Measurements from ENCODE around the gene PLEKHM2.

The PLEKHM2 gene

DNA sequence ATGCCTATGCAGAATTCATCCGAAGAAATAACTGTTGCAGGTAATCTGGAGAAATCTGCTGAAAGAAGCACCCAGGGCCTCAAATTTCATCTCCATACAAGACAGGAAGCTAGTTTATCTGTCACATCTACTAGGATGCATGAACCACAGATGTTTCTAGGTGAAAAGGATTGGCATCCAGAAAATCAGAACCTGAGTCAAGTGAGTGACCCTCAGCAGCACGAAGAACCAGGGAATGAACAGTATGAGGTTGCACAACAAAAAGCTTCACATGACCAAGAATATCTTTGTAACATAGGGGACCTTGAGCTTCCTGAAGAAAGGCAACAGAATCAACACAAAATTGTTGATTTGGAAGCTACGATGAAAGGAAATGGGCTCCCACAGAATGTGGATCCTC lies 24.0 kb upstream of the PLEKHM2 start:
- Histone ChIP-seq H3K4me1 (ENCODE audit: control insufficient read depth in 1 of 2, insufficient read depth in 2 of 2, low read length in 2 of 2) (no peaks in the 10 kb centered on the region), H3K4me3 (ENCODE audit: low read depth in 1 of 2, low read length in 2 of 2) (no peak overlapping the region), H3K27me3 (ENCODE audit: low read depth, low read length) (no peaks in the 10 kb centered on the region), H3K9me3 (ENCODE audit: control insufficient read depth in 1 of 2, low read length in 2 of 2) (no peaks in the 10 kb centered on the region), H3K36me3 (ENCODE audit: control insufficient read depth in 1 of 2, insufficient read depth in 2 of 2, low read length in 2 of 2) (peaks cover 39 to 49% of the 10 kb centered on the region in 2 donors), H3K27ac (ENCODE audit: low read length) (no peak overlapping the region)

DNA sequence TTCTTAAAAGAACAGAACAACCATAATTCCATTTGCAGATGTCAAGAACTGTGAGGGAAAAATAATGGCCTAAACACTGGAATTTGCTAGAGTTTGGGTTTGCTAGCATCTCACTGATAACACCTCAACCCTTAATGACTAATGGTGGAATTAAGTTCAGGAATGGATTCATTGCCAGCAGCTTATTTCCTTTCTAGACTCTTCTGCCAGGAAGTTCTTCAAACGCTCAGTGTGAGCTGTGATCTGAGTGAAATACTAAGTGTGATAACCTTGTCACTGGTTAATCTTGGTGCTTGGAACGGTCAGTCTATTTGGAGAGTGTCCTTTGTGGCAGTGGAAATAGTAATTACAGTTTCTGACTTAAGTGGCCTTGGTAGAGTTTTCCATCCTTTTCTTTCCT lies 21.6 kb upstream of the PLEKHM2 start:
- no peaks in the 10 kb centered on the region for H3K27me3 ChIP-seq (ENCODE audit: low read depth, low read length)
- H3K4me1 ChIP-seq (ENCODE audit: control insufficient read depth in 1 of 2, insufficient read depth in 2 of 2, low read length in 2 of 2) = no peaks in the 10 kb centered on the region
- no peaks in the 10 kb centered on the region for H3K9me3 ChIP-seq (ENCODE audit: control insufficient read depth in 1 of 2, low read length in 2 of 2)
- H3K4me3 ChIP-seq (ENCODE audit: low read depth in 1 of 2, low read length in 2 of 2) = no peak overlapping the region
- no peak overlapping the region for H3K27ac ChIP-seq (ENCODE audit: low read length)
- peaks cover 26 to 36% of the 10 kb centered on the region in 2 donors for H3K36me3 ChIP-seq (ENCODE audit: control insufficient read depth in 1 of 2, insufficient read depth in 2 of 2, low read length in 2 of 2)

DNA sequence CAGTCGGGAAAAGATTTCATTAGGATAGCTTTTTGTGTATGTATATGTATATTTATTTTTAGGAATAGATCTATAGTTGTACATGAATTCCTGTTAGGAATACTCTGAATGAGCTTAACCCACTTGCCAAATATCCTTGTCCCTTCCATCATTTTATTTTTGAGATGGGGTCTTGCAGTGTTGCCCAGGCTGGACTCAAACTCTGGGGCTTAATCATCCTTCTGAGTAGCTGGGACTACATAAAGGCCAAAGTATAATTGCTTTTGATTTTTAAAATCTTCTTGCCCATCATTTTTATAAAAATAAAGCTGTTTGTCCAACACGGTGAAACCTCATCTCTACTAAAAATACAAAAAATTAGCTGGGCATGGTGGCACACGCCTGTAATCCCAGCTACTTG lies 20.2 kb upstream of the PLEKHM2 start:
- H3K27ac ChIP-seq (ENCODE audit: low read length) = no peak overlapping the region
- H3K4me1 ChIP-seq (ENCODE audit: control insufficient read depth in 1 of 2, insufficient read depth in 2 of 2, low read length in 2 of 2) = no peaks in the 10 kb centered on the region
- H3K4me3 ChIP-seq (ENCODE audit: low read depth in 1 of 2, low read length in 2 of 2) = no peak overlapping the region
- H3K9me3 ChIP-seq (ENCODE audit: control insufficient read depth in 1 of 2, low read length in 2 of 2) = no peaks in the 10 kb centered on the region
- H3K27me3 ChIP-seq (ENCODE audit: low read depth, low read length) = no peaks in the 10 kb centered on the region
- H3K36me3 ChIP-seq (ENCODE audit: control insufficient read depth in 1 of 2, insufficient read depth in 2 of 2, low read length in 2 of 2) = peaks cover 25 to 35% of the 10 kb centered on the region in 2 donors

DNA sequence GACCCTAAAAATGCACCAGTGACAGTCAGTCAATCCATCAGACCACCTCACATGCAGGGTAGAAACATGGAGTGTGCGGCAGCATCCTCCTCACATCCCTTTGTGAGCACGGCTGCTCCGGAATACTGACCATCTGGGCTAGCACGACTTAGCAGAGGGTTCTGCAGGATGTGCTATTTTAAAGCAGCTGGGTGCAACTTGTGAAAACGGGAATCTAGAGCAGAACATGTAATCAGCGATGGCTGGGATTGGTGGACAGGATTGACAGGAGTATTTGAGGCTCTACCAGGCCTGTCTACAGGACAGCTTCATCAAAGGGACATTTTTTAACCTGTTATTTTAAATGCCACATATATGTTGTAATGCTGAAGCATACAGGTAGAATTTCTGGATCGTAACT lies 16.8 kb upstream of the PLEKHM2 start:
- Histone ChIP-seq H3K9me3 (ENCODE audit: control insufficient read depth in 1 of 2, low read length in 2 of 2) (no peaks in the 10 kb centered on the region), H3K4me1 (ENCODE audit: control insufficient read depth in 1 of 2, insufficient read depth in 2 of 2, low read length in 2 of 2) (no peaks in the 10 kb centered on the region), H3K4me3 (ENCODE audit: low read depth in 1 of 2, low read length in 2 of 2) (no peak overlapping the region), H3K27me3 (ENCODE audit: low read depth, low read length) (no peaks in the 10 kb centered on the region), H3K27ac (ENCODE audit: low read length) (no peak overlapping the region), H3K36me3 (ENCODE audit: control insufficient read depth in 1 of 2, insufficient read depth in 2 of 2, low read length in 2 of 2) (peaks cover 0 to 3% of the 10 kb centered on the region in 2 donors)

DNA sequence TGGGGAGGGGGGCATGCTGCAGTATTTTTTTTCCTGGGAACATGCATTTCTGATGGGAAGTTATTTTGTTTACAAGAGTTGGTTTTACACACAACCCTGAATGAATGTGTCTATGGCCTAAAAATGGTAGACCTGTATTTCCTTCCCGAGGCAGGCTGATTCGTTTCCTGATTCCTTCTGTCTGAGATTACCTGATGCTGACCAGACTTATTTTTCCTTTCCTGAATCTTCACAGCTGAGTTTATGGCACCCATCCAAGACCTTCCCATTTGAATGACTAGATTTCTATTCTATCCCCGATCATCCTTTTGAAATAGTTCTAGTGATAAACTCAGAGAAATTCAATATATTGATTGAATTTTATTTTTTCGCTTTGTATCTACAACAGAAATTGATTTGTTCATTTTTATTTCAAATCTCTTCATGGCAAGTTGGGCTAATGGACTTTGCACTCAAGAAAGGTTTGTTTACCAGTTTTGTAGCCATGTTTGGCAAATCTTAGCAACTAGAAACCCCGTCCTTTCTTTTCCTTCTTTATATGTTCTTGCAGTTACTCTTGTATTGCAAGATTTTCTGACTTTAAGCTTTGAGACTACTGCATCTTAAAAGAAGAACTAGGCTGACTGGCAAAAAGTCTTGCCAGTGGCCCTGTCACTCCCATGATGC lies 15.9 kb upstream of the PLEKHM2 start:
- H3K4me3 ChIP-seq (ENCODE audit: low read depth in 1 of 2, low read length in 2 of 2) = no peak overlapping the region
- H3K36me3 ChIP-seq (ENCODE audit: control insufficient read depth in 1 of 2, insufficient read depth in 2 of 2, low read length in 2 of 2) = no peaks in the 10 kb centered on the region
- no peaks in the 10 kb centered on the region for H3K9me3 ChIP-seq (ENCODE audit: control insufficient read depth in 1 of 2, low read length in 2 of 2)
- H3K27me3 ChIP-seq (ENCODE audit: low read depth, low read length) = no peaks in the 10 kb centered on the region
- H3K4me1 ChIP-seq (ENCODE audit: control insufficient read depth in 1 of 2, insufficient read depth in 2 of 2, low read length in 2 of 2) = no peaks in the 10 kb centered on the region
- H3K27ac ChIP-seq (ENCODE audit: low read length) = no peak overlapping the region

DNA sequence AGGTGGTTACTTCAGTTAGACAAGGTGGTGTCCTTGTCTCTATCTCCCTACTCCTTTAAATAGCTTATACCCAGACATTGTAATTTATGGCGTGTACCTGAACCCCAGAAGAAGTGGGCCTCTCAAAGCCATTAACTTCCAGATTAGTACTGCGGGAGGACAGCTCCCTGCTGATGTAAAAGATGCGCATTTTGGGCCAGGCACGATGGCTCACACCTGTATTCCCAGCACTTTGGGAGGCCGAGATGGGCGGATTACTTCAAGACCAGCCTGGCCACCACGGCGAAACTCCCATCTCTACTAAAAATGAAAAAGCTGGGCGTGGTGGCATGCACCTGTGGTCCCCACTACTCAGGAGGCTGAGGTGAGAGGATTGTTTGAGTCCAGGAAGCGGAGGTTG lies 15.0 kb upstream of the PLEKHM2 start:
- H3K9me3 ChIP-seq (ENCODE audit: control insufficient read depth in 1 of 2, low read length in 2 of 2) = no peaks in the 10 kb centered on the region
- no peaks in the 10 kb centered on the region for H3K36me3 ChIP-seq (ENCODE audit: control insufficient read depth in 1 of 2, insufficient read depth in 2 of 2, low read length in 2 of 2)
- H3K4me1 ChIP-seq (ENCODE audit: control insufficient read depth in 1 of 2, insufficient read depth in 2 of 2, low read length in 2 of 2) = no peaks in the 10 kb centered on the region
- H3K4me3 ChIP-seq (ENCODE audit: low read depth in 1 of 2, low read length in 2 of 2) = no peak overlapping the region
- no peak overlapping the region for H3K27ac ChIP-seq (ENCODE audit: low read length)
- H3K27me3 ChIP-seq (ENCODE audit: low read depth, low read length) = no peaks in the 10 kb centered on the region

DNA sequence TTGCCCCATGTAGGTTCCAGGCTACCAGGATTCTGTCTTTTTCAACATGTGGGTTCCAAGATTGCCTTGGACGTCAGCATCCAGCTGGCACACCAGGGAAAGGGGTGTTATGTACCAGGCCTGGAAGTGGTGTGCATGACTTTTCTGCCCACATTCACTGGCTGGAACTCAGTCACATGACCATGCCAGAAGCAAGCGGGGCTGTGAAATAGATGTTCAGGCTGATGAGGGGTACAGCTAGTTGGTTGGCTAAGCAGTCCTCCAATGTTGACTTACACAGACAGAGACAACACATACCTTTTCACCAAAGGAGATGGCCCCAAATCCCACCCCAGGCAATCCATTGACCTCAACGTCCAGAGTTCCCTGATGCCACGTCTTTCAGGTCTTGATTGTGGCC lies 14.3 kb upstream of the PLEKHM2 start:
- Histone ChIP-seq H3K27ac (ENCODE audit: low read length) (no peak overlapping the region), H3K9me3 (ENCODE audit: control insufficient read depth in 1 of 2, low read length in 2 of 2) (no peaks in the 10 kb centered on the region), H3K36me3 (ENCODE audit: control insufficient read depth in 1 of 2, insufficient read depth in 2 of 2, low read length in 2 of 2) (no peaks in the 10 kb centered on the region), H3K27me3 (ENCODE audit: low read depth, low read length) (no peaks in the 10 kb centered on the region), H3K4me1 (ENCODE audit: control insufficient read depth in 1 of 2, insufficient read depth in 2 of 2, low read length in 2 of 2) (no peaks in the 10 kb centered on the region), H3K4me3 (ENCODE audit: low read depth in 1 of 2, low read length in 2 of 2) (no peak overlapping the region)

DNA sequence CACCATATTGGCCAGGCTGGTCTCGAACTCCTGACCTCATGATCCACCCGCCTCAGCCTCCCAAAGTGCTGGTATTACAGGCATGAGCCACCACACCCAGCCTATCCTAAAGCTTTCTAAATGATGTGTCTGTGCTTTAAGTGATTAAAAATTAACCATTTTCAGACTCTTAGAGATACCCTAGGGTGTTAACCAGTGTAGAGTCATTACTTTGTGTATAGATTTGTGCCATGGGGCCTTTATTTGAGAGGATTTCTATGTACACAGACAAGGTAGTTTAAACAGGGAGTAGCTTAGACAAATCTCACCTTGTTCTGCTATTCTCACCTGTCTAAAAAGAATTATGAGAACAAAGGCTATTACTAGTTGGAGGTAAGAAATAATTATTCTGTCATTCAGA lies 12.7 kb upstream of the PLEKHM2 start:
- no peaks in the 10 kb centered on the region for H3K4me1 ChIP-seq (ENCODE audit: control insufficient read depth in 1 of 2, insufficient read depth in 2 of 2, low read length in 2 of 2)
- no peak overlapping the region for H3K27ac ChIP-seq (ENCODE audit: low read length)
- no peaks in the 10 kb centered on the region for H3K36me3 ChIP-seq (ENCODE audit: control insufficient read depth in 1 of 2, insufficient read depth in 2 of 2, low read length in 2 of 2)
- no peaks in the 10 kb centered on the region for H3K9me3 ChIP-seq (ENCODE audit: control insufficient read depth in 1 of 2, low read length in 2 of 2)
- no peaks in the 10 kb centered on the region for H3K27me3 ChIP-seq (ENCODE audit: low read depth, low read length)
- H3K4me3 ChIP-seq (ENCODE audit: low read depth in 1 of 2, low read length in 2 of 2) = no peak overlapping the region

DNA sequence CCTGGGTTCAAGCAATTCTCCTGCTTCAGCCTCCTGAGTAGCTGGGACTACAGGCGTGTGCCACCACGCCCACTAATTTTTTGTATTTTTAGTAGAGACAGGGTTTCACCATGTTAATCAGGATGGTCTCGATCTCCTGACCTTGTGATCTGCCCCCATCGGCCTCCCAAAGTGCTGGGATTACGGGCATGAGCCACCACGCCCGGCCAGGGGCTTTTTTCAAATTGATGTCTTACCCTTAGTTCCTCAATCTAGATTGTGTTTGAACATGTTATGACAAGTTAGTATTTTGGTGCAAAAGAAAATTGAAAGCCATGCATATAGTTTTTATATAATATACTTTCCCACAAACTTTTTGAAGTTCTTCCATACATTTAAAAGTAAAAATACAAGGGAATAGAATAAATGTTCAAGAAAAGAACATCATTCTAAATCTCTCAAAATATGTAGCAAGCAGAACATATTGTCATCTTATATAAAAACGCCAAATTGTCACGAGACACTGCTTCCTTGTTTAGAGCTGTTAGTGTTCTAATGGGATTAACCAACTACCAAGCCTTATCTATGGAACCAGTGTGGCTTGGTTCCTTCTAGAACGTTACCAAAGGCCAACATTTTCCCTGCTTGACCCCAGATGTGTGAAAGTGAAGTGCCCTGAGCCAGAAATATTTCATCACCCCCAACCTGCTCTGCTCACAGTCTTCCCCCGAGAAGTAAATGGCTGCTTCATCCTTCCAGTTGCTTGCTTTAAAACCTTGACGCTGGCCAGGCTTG lies 9.5 kb upstream of the PLEKHM2 start:
- Histone ChIP-seq H3K9me3 (ENCODE audit: control insufficient read depth in 1 of 2, low read length in 2 of 2) (no peaks in the 10 kb centered on the region), H3K27ac (ENCODE audit: low read length) (no peak overlapping the region), H3K4me3 (ENCODE audit: low read depth in 1 of 2, low read length in 2 of 2) (no peak overlapping the region), H3K4me1 (ENCODE audit: control insufficient read depth in 1 of 2, insufficient read depth in 2 of 2, low read length in 2 of 2) (no peaks in the 10 kb centered on the region), H3K27me3 (ENCODE audit: low read depth, low read length) (no peaks in the 10 kb centered on the region), H3K36me3 (ENCODE audit: control insufficient read depth in 1 of 2, insufficient read depth in 2 of 2, low read length in 2 of 2) (no peaks in the 10 kb centered on the region)

DNA sequence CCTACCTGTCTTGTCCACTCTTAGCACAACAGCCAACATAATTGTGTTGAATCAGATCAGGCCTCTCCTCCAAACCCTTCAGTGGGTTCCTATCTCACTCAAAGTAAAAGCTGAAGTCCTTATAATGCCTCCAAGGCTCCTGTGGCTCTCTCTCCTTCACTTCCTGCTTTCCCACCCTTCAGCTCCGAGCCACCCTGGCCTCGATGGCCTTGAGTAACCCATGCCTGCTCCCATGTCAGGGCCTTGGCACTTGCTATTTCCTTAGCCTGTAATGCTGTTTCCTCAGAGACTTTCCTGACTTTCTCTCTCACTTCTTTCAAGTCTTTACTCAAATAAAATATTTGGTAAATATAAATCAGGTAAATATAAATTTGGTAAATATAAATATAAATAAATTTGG lies 8.1 kb upstream of the PLEKHM2 start:
- no peaks in the 10 kb centered on the region for H3K27me3 ChIP-seq (ENCODE audit: low read depth, low read length)
- no peaks in the 10 kb centered on the region for H3K9me3 ChIP-seq (ENCODE audit: control insufficient read depth in 1 of 2, low read length in 2 of 2)
- H3K36me3 ChIP-seq (ENCODE audit: control insufficient read depth in 1 of 2, insufficient read depth in 2 of 2, low read length in 2 of 2) = no peaks in the 10 kb centered on the region
- H3K27ac ChIP-seq (ENCODE audit: low read length) = no peak overlapping the region
- no peak overlapping the region for H3K4me3 ChIP-seq (ENCODE audit: low read depth in 1 of 2, low read length in 2 of 2)
- peaks cover 0 to 2% of the 10 kb centered on the region in 2 donors for H3K4me1 ChIP-seq (ENCODE audit: control insufficient read depth in 1 of 2, insufficient read depth in 2 of 2, low read length in 2 of 2)

DNA sequence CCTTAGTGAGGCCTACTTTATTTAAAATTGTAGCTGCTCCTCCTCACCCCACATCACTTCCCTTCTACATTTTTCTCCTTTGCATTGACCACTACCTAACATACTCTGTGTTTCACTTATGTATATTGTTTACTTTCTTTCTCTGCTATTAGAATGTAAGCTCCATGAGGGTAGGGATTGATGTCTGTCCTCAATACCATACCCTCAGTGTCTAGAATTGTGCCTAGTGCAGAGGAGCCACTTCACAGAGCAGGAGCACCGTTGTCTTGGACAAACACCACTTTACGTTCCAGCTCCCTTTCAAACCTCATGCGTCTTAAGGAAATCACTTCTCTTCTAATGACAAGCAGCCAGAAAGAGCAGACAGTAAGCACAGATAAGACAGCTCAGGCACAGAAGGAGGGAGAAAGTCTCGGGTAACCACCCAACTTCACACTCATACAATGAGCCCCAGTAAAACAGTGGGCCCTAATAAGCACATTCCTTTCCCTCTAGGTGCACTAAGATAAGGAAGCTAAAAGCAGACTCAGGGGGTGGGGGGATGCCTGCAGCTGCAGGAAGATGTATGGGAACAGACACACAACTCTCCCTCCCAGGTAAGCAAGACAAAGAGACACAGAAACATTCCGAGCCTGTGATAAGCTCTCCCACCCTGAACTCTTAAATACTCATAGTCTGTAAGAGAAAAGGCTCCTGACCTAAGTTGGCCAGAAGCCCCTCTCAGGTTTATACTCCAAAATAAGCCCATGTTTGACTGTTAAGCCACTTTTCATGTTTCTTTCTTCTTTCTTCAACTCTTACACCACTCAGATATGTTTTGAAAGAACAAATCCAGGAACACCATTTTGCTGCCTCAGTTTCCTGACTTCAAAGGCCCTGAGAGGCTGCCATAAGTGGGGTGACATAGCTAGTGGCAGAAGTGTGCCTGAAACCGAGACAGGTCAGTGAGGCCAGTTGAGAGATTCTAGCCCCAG lies 7.1 kb upstream of the PLEKHM2 start:
- no peak overlapping the region for H3K4me3 ChIP-seq (ENCODE audit: low read depth in 1 of 2, low read length in 2 of 2)
- H3K9me3 ChIP-seq (ENCODE audit: control insufficient read depth in 1 of 2, low read length in 2 of 2) = no peaks in the 10 kb centered on the region
- H3K27ac ChIP-seq (ENCODE audit: low read length) = no peak overlapping the region
- no peaks in the 10 kb centered on the region for H3K27me3 ChIP-seq (ENCODE audit: low read depth, low read length)
- H3K4me1 ChIP-seq (ENCODE audit: control insufficient read depth in 1 of 2, insufficient read depth in 2 of 2, low read length in 2 of 2) = peaks cover 0 to 2% of the 10 kb centered on the region in 2 donors
- no peaks in the 10 kb centered on the region for H3K36me3 ChIP-seq (ENCODE audit: control insufficient read depth in 1 of 2, insufficient read depth in 2 of 2, low read length in 2 of 2)
